Stimulated activated CD4-positive, alpha-beta T cell treated with anti-CD3 and anti-CD28 coated beads, Interleukin-4, amount 100 ng/mL, for 1 hour (primary cell): ENCODE results near the gene CDH1.
"Not testable (repeated sequence)": the region's sequence is repeated elsewhere in the genome, so short reads cannot be mapped to it uniquely, and the experiment has no call there.

Experiments used
- DNase-seq: peaks from one replicate; pipeline ENCODE4 v3.0.0-alpha.2; 2020

CDH1 gene

GRCh38 chr16:68792465-68793324, 55.6 kb downstream of the CDH1 start:
- no peak for DNase-seq

DNA sequence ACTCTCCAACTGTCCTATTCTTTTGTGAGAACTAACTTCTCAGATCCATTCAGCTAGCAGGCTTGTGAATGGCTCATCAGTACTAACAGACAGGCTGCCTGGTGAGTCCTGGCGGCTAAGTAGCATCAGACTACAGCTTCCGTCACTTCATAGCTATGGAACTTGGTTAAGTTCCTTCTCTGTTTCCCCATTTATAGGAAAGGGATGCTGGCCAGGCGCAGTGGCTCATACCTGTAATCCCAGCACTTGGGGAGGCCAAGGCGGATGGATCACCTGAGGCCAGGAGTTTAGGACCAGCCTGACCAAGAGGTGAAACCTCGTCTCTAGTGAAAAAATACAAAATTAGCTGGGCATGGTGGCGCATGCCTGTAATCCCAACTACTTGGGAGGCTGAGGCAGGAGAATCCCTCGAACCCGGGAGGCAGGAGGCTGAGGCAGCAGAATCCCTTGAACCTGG, 56.3 kb downstream of the CDH1 start:
- DNase-seq, result no peak

DNA sequence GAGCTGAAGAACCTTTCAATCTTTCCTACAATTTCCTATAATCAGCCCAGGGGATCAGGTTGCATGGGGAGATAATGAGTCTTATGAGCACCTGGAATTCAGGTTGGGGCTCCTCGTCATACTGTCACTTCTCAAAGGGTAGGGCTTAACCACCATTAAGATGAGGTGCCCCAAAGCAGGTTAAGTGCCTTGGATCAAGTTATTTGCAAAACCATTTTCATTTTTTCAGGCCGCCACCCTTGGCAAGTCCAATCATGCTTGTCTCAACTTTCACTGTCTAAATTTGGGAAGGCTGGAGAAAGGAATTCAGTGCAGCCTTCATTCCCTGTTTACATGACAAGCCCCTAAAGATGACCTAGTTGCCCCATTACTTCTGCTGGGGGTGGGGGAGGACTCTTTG, 61.3 kb downstream of the CDH1 start:
- DNase-seq, result no peak

DNA sequence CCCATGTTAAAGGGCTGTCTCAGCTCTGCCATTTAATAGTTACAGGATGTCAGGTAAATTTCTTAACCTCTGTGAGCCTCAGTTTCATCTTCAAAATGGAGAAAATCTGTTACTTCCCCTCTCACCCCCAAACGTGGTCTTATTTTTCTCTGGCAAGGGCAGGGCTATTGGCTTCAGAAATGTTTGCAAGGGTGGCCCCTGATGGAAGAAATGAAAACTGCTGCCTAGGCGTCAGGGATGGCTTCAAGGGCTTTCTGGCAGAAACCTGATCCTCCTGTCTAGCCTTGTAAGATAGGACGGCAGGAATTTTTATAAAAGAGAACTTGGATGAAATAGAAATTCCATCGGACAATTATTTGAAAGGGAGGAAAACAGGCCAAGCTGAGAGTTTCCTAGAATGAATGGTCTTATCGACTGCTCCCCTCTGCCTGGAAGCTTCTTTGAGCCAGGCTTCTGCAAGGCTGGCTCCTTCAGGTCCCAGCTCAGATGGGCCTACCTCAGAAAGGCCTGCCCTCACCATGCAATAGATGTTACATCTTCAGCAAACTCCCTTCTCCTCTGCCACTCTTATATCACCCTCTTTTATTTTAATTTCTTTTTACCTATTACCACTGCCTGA, 63.3 kb downstream of the CDH1 start:
- peak; percentile 28 for DNase-seq

- no peak for DNase-seq
These were observed 65.1 kb downstream of the CDH1 start for GRCh38 chr16:68802190-68802589.

- no peak for DNase-seq
These were observed 69.3 kb downstream of the CDH1 start for GRCh38 chr16:68806422-68806821.

GRCh38 chr16:68806981-68807380, 69.9 kb downstream of the CDH1 start:
- DNase-seq, result no peak

- DNase-seq, result no peak
These were observed 77.4 kb downstream of the CDH1 start for GRCh38 chr16:68814516-68814915.

DNA sequence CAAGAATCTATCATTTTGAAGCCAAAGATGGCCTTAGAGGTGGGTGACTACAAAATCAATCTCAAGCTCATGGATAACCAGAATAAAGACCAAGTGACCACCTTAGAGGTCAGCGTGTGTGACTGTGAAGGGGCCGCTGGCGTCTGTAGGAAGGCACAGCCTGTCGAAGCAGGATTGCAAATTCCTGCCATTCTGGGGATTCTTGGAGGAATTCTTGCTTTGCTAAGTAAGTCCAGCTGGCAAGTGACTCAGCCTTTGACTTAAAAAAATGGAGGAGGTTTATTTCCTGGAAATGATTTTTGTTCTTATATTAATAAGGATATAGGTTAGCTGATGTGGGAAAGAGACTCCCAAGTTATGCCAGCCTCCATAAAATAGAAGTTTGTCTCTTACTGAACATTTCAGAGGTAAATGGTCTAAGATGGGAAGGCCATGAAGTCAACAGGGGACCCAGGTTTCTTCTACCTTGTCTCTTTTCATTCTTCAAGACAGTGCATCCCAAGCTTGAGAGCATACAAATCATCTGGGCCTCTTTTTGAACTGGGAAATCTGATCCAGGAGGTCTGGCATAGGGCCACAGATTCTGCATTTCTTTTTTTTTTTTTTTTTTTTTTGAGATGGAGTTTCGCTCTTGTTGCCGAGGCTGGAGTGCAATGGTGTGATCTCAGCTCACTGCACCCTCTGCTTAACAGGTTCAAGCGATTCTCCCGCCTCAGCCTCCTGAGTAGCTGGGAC, 86.5 kb downstream of the CDH1 start:
- DNase-seq, result no peak

DNA sequence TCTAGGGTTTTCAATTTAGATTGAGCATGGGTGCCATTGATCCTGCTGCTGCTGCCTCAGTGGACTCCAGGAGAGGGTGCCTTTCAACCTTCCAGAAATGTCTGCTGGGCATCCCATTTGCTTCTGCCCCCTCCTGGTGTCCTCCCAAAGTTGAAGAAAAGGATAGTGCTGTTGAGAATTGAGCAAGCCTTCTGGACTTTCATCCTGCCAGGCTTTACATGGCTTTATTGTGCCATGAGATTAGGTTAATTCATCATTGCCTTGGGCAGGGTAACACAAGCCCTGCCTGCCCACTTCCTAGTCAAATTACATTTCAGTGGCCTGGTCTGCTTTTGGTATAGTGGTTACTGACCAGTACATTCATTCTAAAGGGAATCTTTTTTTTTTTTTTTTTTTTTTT, 88.3 kb downstream of the CDH1 start:
- DNase-seq, result no peak

- no peak for DNase-seq
These were observed 89.6 kb downstream of the CDH1 start for GRCh38 chr16:68826652-68827051.

GRCh38 chr16:68833251-68833650, 96.2 kb downstream of the CDH1 start:
- DNase-seq, result no peak

DNA sequence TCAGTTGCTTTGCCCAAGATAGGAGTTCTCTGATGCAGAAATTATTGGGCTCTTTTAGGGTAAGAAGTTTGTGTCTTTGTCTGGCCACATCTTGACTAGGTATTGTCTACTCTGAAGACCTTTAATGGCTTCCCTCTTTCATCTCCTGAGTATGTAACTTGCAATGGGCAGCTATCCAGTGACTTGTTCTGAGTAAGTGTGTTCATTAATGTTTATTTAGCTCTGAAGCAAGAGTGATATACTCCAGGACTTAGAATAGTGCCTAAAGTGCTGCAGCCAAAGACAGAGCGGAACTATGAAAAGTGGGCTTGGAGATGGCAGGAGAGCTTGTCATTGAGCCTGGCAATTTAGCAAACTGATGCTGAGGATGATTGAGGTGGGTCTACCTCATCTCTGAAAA, 97.5 kb downstream of the CDH1 start:
- no peak for DNase-seq

DNA sequence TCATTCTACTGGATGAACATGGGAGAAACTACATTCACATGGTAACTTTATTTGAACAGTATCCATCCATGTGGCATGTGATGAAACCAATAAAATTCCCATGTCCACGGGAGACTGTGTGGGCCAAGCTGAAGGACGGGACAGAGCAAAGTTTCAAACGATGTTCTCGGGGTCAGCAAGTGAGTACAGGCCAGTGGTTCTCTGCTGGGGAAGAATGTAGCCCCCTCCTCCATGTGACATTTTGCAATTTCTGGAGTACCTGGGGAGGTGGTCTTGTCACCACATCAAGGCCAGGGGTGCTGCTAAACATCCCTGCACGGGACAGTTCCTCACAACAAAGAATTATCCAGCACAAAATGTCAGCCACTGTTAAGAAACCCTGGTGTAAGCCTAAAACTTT, 98.9 kb downstream of the CDH1 start:
- DNase-seq, result no peak

GRCh38 chr16:68839831-68840230, 102.7 kb downstream of the CDH1 start:
- no peak for DNase-seq

DNA sequence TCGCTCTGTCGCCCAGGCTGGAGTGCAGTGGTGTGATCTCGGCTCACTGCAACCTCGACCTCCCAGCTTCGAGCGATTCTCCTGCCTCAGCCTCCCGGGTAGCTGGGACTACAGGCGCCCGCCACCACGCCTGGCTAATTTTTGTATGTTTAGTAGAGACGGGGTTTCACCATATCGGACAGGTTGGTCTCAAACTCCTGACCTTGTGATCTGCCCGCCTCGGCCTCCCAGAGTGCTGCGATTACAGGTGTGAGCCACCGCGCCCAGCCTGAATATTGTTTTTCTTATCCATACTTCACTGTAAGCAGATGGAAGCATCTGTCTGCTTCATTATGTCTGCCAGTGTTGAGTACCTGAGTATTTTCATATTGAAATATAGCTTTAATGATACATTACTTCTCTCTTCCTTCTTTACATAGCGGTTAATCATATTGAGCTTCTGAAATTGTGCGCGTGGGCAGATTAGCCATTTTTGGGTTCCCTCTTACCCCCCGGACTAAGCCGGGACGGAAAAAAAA, 105.9 kb downstream of the CDH1 start:
- not testable (repeated sequence) for DNase-seq

GRCh38 chr16:68843482-68844210, 106.6 kb downstream of the CDH1 start, which contains the start of gene TANGO6:
TANGO6 (plus strand) TSS chr16:68843531; CDS start chr16:68843618, 87 bp downstream.
- DNase-seq, result peak; percentile 95

- no peak for DNase-seq
These were observed 107.1 kb downstream of the CDH1 start for GRCh38 chr16:68844211-68844564.

- no peak for DNase-seq
These were observed 111.7 kb downstream of the CDH1 start for GRCh38 chr16:68848786-68849185.

DNA sequence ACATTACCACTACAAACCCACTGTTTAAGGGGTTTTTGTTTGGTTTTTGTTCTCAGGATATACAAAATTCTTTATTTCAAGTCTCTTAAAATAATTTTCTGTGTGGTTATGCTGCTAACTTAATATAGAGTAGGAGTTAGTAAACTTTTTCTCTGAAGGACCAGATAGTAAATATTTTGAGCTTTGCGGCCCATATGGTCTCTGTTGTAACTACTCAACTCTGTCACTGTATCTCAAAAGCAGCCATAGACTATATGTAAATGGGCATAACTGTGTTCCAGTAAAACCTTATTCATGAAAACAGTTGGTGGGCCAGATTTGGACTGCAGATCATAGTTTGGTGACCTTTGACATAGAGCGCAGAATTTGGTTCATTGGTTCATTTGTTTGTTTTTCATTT, 113.4 kb downstream of the CDH1 start:
- DNase-seq, result no peak

GRCh38 chr16:68851601-68852000, 114.5 kb downstream of the CDH1 start:
- no peak for DNase-seq

- no peak for DNase-seq
These were observed 120.4 kb downstream of the CDH1 start for GRCh38 chr16:68857479-68857878.

- DNase-seq, result no peak
These were observed 122.7 kb downstream of the CDH1 start for GRCh38 chr16:68859828-68860227.
